Measurements from ENCODE around the gene NPY2R.

DNA sequence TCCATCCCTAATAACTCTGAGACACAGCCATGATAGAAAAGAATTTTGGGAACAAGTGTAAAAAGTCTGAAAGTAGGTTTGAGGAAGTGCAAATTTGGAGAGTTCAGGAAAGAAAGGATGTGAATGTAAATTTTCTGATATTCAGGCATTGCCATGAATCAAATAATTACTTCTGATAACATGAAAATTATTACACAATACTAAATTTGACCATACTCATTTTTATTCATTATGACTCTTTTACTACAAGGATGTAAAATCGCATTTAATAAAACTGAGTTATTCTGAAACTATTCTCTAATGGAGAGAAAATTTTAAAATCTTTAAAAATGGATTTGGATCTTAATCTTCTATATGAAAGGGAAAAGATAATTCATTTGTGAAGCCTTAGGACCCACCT lies 33.8 kb upstream of the NPY2R start:
- TF ChIP-seq, protein P1, sequence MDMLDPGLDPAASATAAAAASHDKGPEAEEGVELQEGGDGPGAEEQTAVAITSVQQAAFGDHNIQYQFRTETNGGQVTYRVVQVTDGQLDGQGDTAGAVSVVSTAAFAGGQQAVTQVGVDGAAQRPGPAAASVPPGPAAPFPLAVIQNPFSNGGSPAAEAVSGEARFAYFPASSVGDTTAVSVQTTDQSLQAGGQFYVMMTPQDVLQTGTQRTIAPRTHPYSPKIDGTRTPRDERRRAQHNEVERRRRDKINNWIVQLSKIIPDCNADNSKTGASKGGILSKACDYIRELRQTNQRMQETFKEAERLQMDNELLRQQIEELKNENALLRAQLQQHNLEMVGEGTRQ (IDR thresholded peaks at IDR 0.05; ENCODE audit: low read depth, low read length), result no peak
- TF ChIP-seq, protein P1 (CRISPR knock-in tag; IDR thresholded peaks at IDR 0.05; ENCODE audit: borderline replicate concordance), result no peak
- no peak for TF ChIP-seq RFX1 (IDR thresholded peaks at IDR 0.05)
- TF ChIP-seq KDM1A (CRISPR knock-in tag; IDR thresholded peaks at IDR 0.05), result no peak
- TF ChIP-seq ZNF598 (CRISPR knock-in tag; IDR thresholded peaks at IDR 0.05; ENCODE audit: borderline replicate concordance), result no peak
- TF ChIP-seq PRPF4 (IDR thresholded peaks at IDR 0.05; ENCODE audit: low read depth, low read length, poor library complexity, severe bottlenecking), result no peak
- TF ChIP-seq ZNF329 (CRISPR knock-in tag; IDR thresholded peaks at IDR 0.05; ENCODE audit: low read depth), result no peak
- TF ChIP-seq EZH2 (conservative IDR thresholded peaks at IDR 0.05; ENCODE audit: low read depth, low read length), result no peak
- no peak for TF ChIP-seq ZNF607 (CRISPR knock-in tag; IDR thresholded peaks at IDR 0.05; ENCODE audit: borderline replicate concordance)
- TF ChIP-seq KDM6A (CRISPR knock-in tag; IDR thresholded peaks at IDR 0.05; ENCODE audit: low read depth), result no peak
- no peak for TF ChIP-seq CC2D1A (CRISPR knock-in tag; IDR thresholded peaks at IDR 0.05)
- no peak for TF ChIP-seq ZNF496 (CRISPR knock-in tag; IDR thresholded peaks at IDR 0.05; ENCODE audit: insufficient replicate concordance)
